ENCODE results near the gene OR8G5.

OR8G5 gene

GRCh38 chr11:124294687-124295086 lies 38.5 kb downstream of the OR8G5 start:
- no peak for DNase-seq

- DNase-seq = no peak
Observed at GRCh38 chr11:124296016-124296415, 39.8 kb downstream of the OR8G5 start.

GRCh38 chr11:124297921-124298320 lies 41.7 kb downstream of the OR8G5 start:
- no peak for DNase-seq

GRCh38 chr11:124301548-124301947 lies 45.4 kb downstream of the OR8G5 start:
- no peak for DNase-seq

- no peak for DNase-seq
Observed at GRCh38 chr11:124302347-124303125, 46.4 kb downstream of the OR8G5 start.

GRCh38 chr11:124307093-124307492 lies 50.9 kb downstream of the OR8G5 start:
- no peak for DNase-seq

- no peak for DNase-seq
Observed at GRCh38 chr11:124310721-124311120, 54.5 kb downstream of the OR8G5 start.

GRCh38 chr11:124311269-124311668 lies 55.1 kb downstream of the OR8G5 start:
- DNase-seq = no peak

GRCh38 chr11:124311670-124312069 lies 55.5 kb downstream of the OR8G5 start:
- no peak for DNase-seq

GRCh38 chr11:124313131-124313530 lies 57.0 kb downstream of the OR8G5 start:
- no peak for DNase-seq

GRCh38 chr11:124313849-124314248 lies 57.7 kb downstream of the OR8G5 start, which contains the start of gene OR8D1:
Gene OR8D1 (minus strand): TSS chr11:124313949. CDS start chr11:124310766, 3,183 bp downstream.
- DNase-seq = no peak

GRCh38 chr11:124315052-124315451 lies 58.9 kb downstream of the OR8G5 start:
- no peak for DNase-seq
